Loucy (cell line): ENCODE results near the gene SUSD2.
"Not testable (repeated sequence)": the region's sequence is repeated elsewhere in the genome, so short reads cannot be mapped to it uniquely, and the experiment has no call there.

Experiments
- CTCF ChIP-seq: fragments of 200-600 bp; sonication (generic); conservative IDR thresholded peaks from 2 replicates; pipeline ENCODE4 v1.5.1; 2014; ENCODE audit warnings: mild to moderate bottlenecking, antibody characterized with exemption, low read length
- EZH2phosphoT487 ChIP-seq: fragments of 200-600 bp; IDR thresholded peaks from 2 replicates; pipeline ENCODE4 v1.6.1; 2018; ENCODE audit warnings: antibody characterized with exemption, mild to moderate bottlenecking, moderate library complexity, borderline replicate concordance

GRCh38 chr22:24211716-24212115, 30.4 kb downstream of the SUSD2 start:
- not testable (repeated sequence) for TF ChIP-seq CTCF, EZH2phosphoT487
